ENCODE results near the gene LPCAT1.

Gene LPCAT1

DNA sequence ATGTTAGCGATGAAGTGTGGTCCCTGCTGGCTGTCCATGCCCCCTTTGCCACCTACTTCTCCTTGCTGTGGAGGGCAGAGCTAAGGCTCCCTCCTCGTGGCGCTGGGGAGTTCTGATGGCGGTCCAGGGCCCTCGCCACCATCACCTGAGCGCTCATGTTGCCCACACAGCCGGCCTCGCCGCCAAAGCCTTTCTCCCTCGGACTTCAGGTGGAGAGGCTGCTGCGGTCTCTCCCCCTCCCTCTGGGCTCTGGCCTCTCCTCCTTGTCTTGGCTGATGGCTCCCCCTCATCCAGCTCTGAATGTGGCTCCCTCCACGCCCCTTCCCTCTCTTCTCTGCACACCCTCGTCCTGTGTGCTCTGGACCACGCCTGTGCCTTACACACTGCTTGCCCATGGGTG, 14.5 kb upstream of the LPCAT1 start:
- no peak for DNase-seq (ENCODE audit: low read depth)
- H3K4me3 ChIP-seq (ENCODE audit: low read length): no peak overlapping the region
- TF ChIP-seq CTCF (IDR thresholded peaks at IDR 0.05; ENCODE audit: insufficient read depth, low read depth, low read length, missing control alignments): no peak

- H3K4me3 ChIP-seq (ENCODE audit: low read length): no peak overlapping the region
- DNase-seq (ENCODE audit: low read depth): no peak
- no peak for TF ChIP-seq CTCF (IDR thresholded peaks at IDR 0.05; ENCODE audit: insufficient read depth, low read depth, low read length, missing control alignments)
Measured at GRCh38 chr5:1537603-1538154, 13.9 kb upstream of the LPCAT1 start.

GRCh38 chr5:1536871-1537602, 13.3 kb upstream of the LPCAT1 start:
- no peak overlapping the region for H3K4me3 ChIP-seq (ENCODE audit: low read length)
- no peak for TF ChIP-seq CTCF (IDR thresholded peaks at IDR 0.05; ENCODE audit: insufficient read depth, low read depth, low read length, missing control alignments)
- no peak for DNase-seq (ENCODE audit: low read depth)

GRCh38 chr5:1536322-1536845, 12.6 kb upstream of the LPCAT1 start:
- no peak overlapping the region for H3K4me3 ChIP-seq (ENCODE audit: low read length)
- DNase-seq (ENCODE audit: low read depth): peak; percentile 31
- no peak for TF ChIP-seq CTCF (IDR thresholded peaks at IDR 0.05; ENCODE audit: insufficient read depth, low read depth, low read length, missing control alignments)

DNA sequence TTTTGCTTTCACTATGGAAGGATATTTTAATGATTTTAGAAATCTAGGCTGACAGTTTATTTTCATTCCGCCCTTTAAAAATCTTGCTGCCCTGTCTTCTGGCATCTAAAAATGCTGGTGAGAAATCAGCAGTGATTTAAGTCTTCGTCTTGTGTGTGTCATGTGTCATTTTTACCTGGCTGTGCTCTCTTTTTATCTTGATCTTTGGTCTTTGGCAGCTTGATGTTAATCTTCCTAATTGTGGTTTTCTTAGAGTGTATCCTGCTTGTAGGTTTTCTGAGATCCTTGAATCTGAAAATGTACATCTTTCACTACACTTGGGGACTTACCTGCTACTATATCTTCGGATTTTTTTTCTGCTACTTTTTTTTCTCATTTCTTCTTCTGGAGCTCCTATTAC, 11.9 kb upstream of the LPCAT1 start:
- no peak for DNase-seq (ENCODE audit: low read depth)
- no peak for TF ChIP-seq CTCF (IDR thresholded peaks at IDR 0.05; ENCODE audit: insufficient read depth, low read depth, low read length, missing control alignments)
- H3K4me3 ChIP-seq (ENCODE audit: low read length): no peak overlapping the region

- no peak overlapping the region for H3K4me3 ChIP-seq (ENCODE audit: low read length)
- no peak for TF ChIP-seq CTCF (IDR thresholded peaks at IDR 0.05; ENCODE audit: insufficient read depth, low read depth, low read length, missing control alignments)
- DNase-seq (ENCODE audit: low read depth): no peak
Measured at GRCh38 chr5:1532384-1532783, 8.6 kb upstream of the LPCAT1 start.

All from epithelial cell of esophagus (primary cell).